ENCODE measurements around the gene ASXL1.
"Not testable (repeated sequence)": the region's sequence is repeated elsewhere in the genome, so short reads cannot be mapped to it uniquely, and the experiment has no call there.

Gene ASXL1

GRCh38 chr20:32382102-32382950 lies 24.2 kb downstream of the ASXL1 start:
- DNase-seq (ENCODE audit: extremely low read depth, low read depth) = no peak
- no peak for TF ChIP-seq CTCF (IDR thresholded peaks at IDR 0.05; ENCODE audit: low read depth, low read length)

GRCh38 chr20:32383441-32383840 lies 25.3 kb downstream of the ASXL1 start:
- DNase-seq (ENCODE audit: extremely low read depth, low read depth) = not testable (repeated sequence)

- no peak for DNase-seq (ENCODE audit: extremely low read depth, low read depth)
- TF ChIP-seq CTCF (IDR thresholded peaks at IDR 0.05; ENCODE audit: low read depth, low read length) = no peak
Measured at GRCh38 chr20:32385541-32385940, 27.4 kb downstream of the ASXL1 start.

- TF ChIP-seq CTCF (IDR thresholded peaks at IDR 0.05; ENCODE audit: low read depth, low read length) = no peak
- DNase-seq (ENCODE audit: extremely low read depth, low read depth) = no peak
Measured at GRCh38 chr20:32386091-32386490, 28.0 kb downstream of the ASXL1 start.

- TF ChIP-seq CTCF (IDR thresholded peaks at IDR 0.05; ENCODE audit: low read depth, low read length) = no peak
- DNase-seq (ENCODE audit: extremely low read depth, low read depth) = no peak
Measured at GRCh38 chr20:32387252-32387651, 29.1 kb downstream of the ASXL1 start.

GRCh38 chr20:32391003-32391402 lies 32.9 kb downstream of the ASXL1 start:
- no peak for DNase-seq (ENCODE audit: extremely low read depth, low read depth)
- TF ChIP-seq CTCF (IDR thresholded peaks at IDR 0.05; ENCODE audit: low read depth, low read length) = no peak

GRCh38 chr20:32395066-32395465 lies 36.9 kb downstream of the ASXL1 start:
- no peak for DNase-seq (ENCODE audit: extremely low read depth, low read depth)
- no peak for TF ChIP-seq CTCF (IDR thresholded peaks at IDR 0.05; ENCODE audit: low read depth, low read length)

GRCh38 chr20:32396646-32397160 lies 38.6 kb downstream of the ASXL1 start:
- TF ChIP-seq CTCF (IDR thresholded peaks at IDR 0.05; ENCODE audit: low read depth, low read length) = no peak
- no peak for DNase-seq (ENCODE audit: extremely low read depth, low read depth)

Measured in AG09319 (cell line).